SKM-1 treated with dmso at 0.1 percent for 144 hours (cell line): ENCODE measurements around the gene FAM229B.
"Not testable (repeated sequence)": the region's sequence is repeated elsewhere in the genome, so short reads cannot be mapped to it uniquely, and the experiment has no call there.

Experiments used
- DNase-seq: peaks from one replicate; lab custom pipeline; 2025; ENCODE audit not compliant: unreplicated experiment; lab: John Stamatoyannopoulos, UW

The FAM229B gene, protein sequence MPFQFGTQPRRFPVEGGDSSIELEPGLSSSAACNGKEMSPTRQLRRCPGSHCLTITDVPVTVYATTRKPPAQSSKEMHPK

DNA sequence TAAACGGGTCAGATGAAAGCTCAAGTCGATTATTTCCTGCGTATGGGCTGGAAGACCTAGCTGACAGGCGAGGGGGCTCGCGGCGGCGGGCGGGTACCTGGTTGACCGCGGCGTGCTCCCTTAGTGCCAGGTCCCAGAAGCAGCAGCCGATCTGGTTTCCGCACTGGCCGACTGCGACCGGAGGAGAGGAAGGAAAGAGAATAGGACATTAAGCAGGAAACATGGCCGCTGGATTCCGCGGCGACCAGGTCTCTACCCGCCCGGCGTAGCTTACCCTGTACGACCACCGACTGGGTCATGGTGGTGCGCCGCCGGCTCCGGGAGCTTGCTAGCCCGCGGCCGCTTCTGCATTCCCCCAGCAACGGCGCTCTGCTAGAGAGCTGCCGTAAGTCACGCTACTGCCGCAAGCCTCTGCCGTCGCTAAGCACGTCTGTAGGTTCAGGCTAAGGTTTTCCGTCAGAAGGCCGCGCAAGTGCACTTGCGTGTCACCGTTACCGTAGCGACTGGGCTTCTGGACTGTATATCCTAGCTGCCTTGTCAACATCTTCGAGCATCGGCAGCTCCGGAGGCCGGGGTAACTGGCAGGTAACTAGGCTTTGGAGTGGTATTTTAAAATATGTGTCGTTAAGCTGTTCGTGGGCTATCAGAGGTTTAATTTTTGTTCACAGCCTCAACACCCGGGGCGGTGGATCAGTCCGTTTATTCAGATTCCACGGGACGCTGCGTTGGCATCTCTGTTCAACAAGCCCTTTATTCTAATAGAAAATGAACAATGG, at the start of gene FAM229B, which contains the start of gene TUBE1:
FAM229B (plus strand) TSS at position 456 of the 776 bp plus-strand sequence. CDS start 11,693 bp downstream, outside the sequence.
TUBE1 (minus strand) TSS at position 347 of the 776 bp plus-strand sequence; CDS start at position 299, 48 bp downstream.
- DNase-seq = peak; percentile 96

- DNase-seq = no peak
Measured at GRCh38 chr6:112037783-112038216, 49.6 kb upstream of the FAM229B start.

- no peak for DNase-seq
Measured at GRCh38 chr6:112038268-112038667, 49.1 kb upstream of the FAM229B start.

GRCh38 chr6:112038756-112039430, 48.5 kb upstream of the FAM229B start:
- no peak for DNase-seq

DNA sequence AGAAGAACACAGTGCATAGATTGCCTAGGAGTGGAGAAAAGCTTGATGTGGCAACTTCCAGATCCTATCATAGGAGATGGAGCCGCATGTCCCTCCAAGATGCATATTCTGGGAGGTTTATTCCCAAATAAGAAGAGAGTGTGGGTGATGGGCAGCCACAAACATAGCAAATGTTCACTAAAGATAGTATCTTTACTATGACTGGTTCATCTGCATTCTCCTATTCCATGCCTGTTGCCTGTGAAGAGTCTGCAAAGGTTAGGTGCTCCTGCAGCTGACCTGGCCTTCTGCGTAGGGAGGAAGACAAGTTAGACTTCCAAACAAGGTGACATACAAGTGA, 48.0 kb upstream of the FAM229B start:
- DNase-seq = no peak

DNA sequence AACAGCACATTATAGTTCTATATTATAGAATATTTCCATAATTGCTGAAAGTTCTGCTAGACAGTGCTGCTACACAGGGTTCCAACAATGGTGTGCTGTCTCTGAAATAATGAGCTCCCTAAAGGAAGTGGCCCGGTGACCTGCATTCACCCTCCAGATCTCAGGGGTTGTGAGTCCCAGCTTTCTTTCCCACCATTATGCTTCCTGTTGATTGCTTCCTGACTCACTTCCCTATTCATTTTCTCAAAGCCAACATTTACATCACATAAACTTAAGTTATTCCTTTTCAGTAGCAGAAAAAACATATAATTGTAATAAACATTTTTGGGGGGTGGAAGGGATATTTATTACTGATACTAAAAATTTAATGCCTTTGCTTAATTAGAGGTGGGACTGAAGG, 46.4 kb upstream of the FAM229B start:
- no peak for DNase-seq

DNA sequence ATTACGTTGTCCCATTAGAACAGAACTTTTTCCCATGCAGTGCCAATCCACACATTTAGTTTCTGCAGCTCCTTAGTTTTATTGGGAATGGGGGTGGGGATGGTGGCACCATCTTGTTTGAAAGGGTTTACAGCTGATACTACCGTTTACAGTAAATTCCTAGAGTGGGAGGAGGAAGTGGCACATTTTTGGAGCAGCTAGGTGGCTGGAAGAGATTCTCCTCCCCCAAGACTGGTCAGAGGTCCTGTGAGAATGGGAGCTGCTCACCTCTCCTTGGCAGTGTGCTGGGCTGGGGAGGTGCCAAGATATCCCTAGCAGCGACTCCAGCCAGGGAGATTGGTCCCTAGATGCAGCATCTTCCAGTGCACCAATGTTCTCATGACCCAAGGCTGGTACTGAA, 45.9 kb upstream of the FAM229B start:
- no peak for DNase-seq

GRCh38 chr6:112043032-112044007, 44.1 kb upstream of the FAM229B start:
- DNase-seq = peak; percentile 73

DNA sequence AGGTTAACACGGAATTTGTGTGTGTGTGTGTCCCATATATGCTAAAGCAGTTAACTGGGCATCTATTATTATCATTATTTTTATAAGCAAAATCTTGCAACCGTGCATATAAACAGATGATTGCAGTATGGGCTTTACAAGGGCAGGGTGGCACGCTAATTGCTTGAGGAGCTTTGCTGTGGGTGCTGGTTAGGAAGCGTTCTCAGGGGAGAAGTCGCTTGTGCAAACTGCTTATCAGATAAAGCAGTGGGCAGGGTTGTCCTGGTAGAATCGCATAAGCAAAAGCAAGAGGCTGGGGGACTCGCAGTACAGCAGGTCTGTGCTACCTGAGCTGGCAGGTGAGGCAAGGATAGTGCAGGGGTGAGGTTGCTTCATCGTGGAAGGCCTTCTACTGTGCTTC, 43.2 kb upstream of the FAM229B start:
- no peak for DNase-seq

DNA sequence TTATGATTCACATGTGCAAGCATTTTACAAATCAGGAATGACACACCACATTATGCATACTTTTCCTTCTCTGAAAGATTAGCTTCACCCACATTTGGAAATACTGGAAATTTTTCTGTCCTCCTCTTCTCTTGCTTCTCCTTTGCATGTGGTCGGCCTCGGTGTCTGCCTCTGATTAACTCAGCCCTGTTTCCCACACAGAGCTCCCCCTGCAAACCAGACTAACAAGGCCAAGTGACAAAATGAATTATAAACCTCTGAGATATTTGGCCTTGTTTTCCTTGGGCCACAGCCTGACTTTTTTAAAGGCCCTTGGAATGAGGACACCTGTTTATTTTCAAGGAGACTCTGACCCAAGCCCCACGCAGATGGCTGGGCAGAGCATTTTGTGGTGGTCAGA, 42.5 kb upstream of the FAM229B start:
- no peak for DNase-seq

DNA sequence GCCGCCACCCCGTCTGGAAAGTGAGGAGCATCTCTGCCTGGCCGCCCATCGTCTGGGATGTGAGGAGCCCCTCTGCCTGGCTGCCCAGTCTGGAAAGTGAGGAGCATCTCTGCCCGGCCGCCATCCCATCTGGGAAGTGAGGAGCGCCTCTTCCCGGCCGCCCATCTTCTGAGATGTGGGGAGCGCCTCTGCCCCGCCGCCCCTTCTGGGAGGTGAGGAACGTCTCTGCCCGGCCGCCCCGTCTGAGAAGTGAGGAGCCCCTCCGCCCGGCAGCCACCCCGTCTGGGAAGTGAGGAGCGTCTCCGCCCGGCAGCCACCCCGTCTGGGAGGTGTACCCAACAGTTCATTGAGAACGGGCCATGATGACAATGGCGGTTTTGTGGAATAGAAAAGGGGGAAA, 39.9 kb upstream of the FAM229B start:
- DNase-seq = not testable (repeated sequence)

- DNase-seq = no peak
Measured at GRCh38 chr6:112049026-112049799, 38.2 kb upstream of the FAM229B start.

DNA sequence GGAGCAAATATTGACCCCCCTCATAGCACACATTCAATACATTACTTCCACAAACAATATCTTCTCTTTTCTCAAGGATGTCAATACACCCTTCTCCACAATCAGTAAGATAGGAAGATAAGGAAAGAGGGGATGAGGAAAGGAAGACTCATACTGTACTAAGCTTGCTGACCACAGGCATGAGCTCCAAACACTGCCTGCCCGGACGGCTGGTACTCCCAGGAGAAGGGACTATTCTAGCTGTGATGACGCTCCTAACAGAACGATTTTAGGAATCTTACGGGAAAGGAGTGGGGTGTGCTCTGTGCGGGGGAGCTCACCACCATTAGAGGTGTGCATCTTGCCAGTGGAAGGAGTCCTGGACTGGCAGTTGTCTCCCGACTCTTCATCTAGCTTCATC, 37.4 kb upstream of the FAM229B start:
- no peak for DNase-seq

- no peak for DNase-seq
Measured at GRCh38 chr6:112050429-112050828, 37.0 kb upstream of the FAM229B start.

DNA sequence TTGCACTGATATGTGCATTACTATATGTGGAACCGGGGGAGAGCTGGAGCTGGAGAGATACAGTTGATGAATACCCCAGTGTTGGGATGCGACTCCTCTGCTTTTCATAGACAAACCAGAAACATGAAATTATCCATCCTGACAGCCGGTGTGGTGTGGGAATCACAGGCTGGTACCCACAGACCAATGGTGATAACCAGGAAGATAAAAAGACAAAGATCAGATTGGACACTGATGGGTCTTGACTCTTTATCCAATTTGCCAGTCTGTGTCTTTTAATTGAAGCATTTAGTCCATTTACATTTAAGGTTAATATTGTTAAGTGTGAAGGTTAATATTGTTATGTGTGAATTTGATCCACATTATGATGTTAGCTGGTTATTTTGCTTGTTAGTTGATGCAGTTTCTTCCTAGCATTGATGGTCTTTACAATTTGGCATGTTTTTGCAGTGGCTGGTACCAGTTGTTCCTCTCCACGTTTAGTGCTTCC, 36.1 kb upstream of the FAM229B start:
- not testable (repeated sequence) for DNase-seq

- no peak for DNase-seq
Measured at GRCh38 chr6:112054001-112054400, 33.4 kb upstream of the FAM229B start, which contains the start of gene CCN6. CCN6 (plus strand) TSS chr6:112054104; CDS start chr6:112054358, 254 bp downstream.

DNA sequence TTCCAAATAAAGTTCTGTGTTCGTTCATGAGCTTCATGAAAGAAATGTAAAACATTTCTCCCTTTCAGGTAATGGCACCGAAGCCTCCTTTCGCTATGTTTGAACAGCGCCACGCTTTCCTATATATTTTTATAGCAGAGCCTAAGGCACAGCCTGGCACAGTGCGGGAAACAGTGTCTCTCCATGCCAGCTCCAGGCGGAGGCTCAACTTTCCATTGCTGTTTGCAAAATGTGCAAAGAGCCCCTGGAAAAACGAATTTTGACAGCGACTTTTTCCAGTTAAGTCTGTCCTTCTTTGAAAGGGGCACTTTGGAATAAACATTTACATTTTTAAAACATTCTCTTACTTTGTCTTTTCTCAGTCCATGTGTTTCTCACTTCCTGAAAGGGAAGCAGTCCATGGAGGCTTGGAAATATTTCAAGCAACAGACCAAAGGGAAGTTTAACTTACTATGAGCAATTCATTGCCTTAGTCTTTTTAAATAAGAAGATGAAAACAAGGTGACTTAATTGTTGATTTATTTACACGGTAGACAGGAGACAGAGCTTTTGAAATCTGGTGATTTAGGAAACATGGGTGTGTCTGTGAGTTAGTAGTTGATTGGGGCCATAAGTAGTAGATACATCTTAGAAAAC, 32.7 kb upstream of the FAM229B start:
- DNase-seq = no peak

GRCh38 chr6:112058243-112059032, 29.0 kb upstream of the FAM229B start:
- DNase-seq = peak; percentile 30

DNA sequence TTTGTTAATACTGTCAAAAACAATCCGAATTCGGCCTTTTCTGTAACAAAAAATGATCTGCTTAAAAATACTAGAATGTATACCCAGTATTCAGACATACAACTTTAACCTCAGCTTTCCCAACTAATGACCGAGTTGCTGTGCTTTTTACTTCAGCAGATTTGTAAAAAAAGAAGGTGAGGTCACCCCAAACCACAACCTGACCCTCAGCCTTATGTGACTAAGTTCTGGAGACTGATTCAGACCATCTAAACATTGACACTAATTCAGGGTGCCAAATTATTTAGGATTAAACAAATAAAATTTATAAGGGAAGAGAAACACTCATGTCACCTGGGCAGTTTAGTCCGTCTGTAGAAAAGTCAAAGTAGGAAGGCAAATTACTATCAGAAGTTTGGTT, 25.8 kb upstream of the FAM229B start:
- DNase-seq = no peak
